Skeletal muscle tissue (tissue), 4 donors: ENCODE results near the gene BLCAP. TPM values are rescaled to one million over a fixed set of nuclear protein-coding genes. Genes with fewer than 3 reads are reported as not detected.

Experiments
- H3K27ac ChIP-seq: one replicate; pipeline ENCODE4 v1.7.0; 2013; ENCODE audit warnings: mild to moderate bottlenecking, low read depth, low read length, inconsistent platforms
- H3K27me3 ChIP-seq, 3 donors: one replicate each; pipeline ENCODE4 v1.7.0; 2013; ENCODE audit warnings: low read length in 3 of 3; ENCODE audit not compliant: control insufficient read depth in 3 of 3, insufficient read depth in 3 of 3
- H3K36me3 ChIP-seq, 3 donors: one replicate each; pipeline ENCODE4 v1.7.0; 2013; ENCODE audit warnings: low read length in 3 of 3; ENCODE audit not compliant: control insufficient read depth in 3 of 3, insufficient read depth in 3 of 3
- H3K4me1 ChIP-seq, 3 donors: one replicate each; pipeline ENCODE4 v1.7.0; 2013; ENCODE audit warnings: low read length in 3 of 3, mild to moderate bottlenecking in 3 of 3; ENCODE audit not compliant: control insufficient read depth in 3 of 3, insufficient read depth in 3 of 3
- H3K4me3 ChIP-seq, 3 donors: one replicate each; pipeline ENCODE4 v1.7.0; 2013; ENCODE audit warnings: low read length in 3 of 3
- H3K9ac ChIP-seq, 3 donors: one replicate each; pipeline ENCODE4 v1.7.0; 2013; ENCODE audit warnings: low read length in 3 of 3, mild to moderate bottlenecking in 3 of 3, moderate library complexity in 2 of 3, low read depth in 1 of 3
- H3K9me3 ChIP-seq, 3 donors: one replicate each; pipeline ENCODE4 v1.7.0; 2013; ENCODE audit warnings: low read length in 3 of 3; ENCODE audit not compliant: control insufficient read depth in 3 of 3
- total RNA-seq: library from RNA; depleted of rRNA; stranded (reverse); fragments of >200 nt; gene quantifications from one replicate; pipeline ENCODE4 v1.2.3, GENCODE V29; 2014
- donor health status: Osteomylitis.

The BLCAP gene
- total RNA-seq, 1 donor from 2014 or later, result 241 TPM

DNA sequence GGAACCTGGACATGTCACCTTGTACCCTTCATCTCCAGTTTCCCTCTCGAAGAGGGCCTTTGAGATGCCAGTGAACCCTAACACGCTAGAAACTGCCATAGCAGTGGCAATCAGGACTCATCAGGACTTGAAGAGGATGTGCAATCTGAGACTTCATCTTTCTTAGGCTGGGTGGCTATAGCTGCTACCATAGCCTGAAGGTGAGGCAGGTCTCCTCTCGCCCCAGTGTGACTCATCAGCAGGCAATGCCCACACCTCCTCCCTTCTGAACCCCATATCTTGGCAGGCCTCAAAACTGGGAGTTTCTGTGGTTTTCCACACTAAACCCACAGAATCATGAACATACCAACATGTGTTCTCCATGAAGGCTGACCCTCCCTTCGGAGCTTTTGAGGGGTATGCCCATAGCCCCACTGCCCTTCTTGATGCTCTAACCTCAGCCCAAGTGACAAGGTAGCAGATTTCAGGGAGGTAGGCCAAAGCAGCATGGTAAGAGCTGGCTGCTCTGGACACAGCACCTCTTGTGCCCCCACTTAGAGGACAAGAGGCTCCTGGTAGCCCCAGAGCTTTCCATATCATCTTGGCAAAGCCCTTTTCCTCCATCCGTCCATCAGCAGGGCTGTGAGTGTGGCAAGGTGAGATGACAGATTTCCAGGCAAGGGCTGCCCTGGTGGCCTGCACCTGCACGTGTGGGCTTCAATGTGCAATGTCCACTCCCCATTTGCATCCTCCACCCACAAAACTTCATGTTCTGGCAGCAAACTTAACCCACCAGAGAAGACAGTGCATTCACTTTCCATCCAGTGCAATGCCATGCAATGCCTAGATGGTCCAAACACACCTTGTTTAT lies 2.6 kb downstream of the BLCAP start:
- Histone ChIP-seq H3K9ac (peak overlapping the region; percentile 50 to 100 (median 69)), H3K4me1 (peaks cover 60 to 64% (median 61%) of the 10 kb centered on the region in 3 donors), H3K9me3 (no peaks in the 10 kb centered on the region), H3K4me3 (peak overlapping the region; percentile 93 to 96 (median 95)), H3K27ac (peak overlapping the region; percentile 99), H3K27me3 (no peaks in the 10 kb centered on the region), H3K36me3 (peaks cover 2 to 7% (median 3%) of the 10 kb centered on the region in 3 donors)

DNA sequence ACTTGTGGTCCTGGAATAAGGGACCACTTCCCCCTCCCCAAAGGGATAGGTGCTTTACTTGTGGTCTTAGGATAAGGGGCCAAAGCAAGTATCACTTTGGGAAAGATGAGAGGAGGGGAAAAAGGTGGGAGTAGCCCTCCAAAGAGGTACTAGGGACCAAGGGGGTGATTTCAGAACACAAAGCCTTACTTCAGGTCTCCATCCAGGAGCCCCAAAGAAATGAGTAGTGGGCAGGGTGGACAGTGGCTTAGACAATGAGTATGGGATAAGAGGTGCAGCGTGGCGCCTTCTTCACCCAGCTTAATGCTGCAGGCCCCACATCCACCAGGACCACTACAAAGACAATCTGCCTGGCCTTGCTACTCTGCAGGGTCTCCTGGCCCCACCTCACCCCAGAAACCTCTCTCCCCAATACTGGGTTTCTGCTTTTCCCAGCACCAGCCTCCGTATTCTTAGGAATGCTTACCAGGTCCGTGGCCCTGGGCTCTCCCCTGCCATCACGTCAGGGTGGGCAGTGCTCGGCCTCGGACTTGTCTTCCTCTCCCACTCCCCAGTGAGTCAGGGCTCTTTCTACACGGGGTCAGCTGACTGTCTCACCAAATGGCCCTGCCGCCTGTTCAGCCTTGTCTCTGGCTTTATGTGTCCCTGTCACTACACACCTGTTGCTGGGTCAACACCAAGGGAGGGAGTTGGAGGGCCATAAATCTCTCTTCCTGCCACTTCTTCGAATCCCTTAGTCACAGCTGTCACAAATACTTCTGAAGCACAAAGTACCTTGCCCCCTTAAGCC lies 3.6 kb downstream of the BLCAP start:
- Histone ChIP-seq H3K4me1 (peaks cover 70 to 73% (median 71%) of the 10 kb centered on the region in 3 donors), H3K9ac (peak overlapping the region; percentile 87 to 100 (median 96)), H3K9me3 (no peaks in the 10 kb centered on the region), H3K36me3 (peaks cover 2 to 7% (median 3%) of the 10 kb centered on the region in 3 donors), H3K4me3 (peak overlapping the region; percentile 93 to 96 (median 95)), H3K27ac (peak overlapping the region; percentile 99), H3K27me3 (no peaks in the 10 kb centered on the region)

DNA sequence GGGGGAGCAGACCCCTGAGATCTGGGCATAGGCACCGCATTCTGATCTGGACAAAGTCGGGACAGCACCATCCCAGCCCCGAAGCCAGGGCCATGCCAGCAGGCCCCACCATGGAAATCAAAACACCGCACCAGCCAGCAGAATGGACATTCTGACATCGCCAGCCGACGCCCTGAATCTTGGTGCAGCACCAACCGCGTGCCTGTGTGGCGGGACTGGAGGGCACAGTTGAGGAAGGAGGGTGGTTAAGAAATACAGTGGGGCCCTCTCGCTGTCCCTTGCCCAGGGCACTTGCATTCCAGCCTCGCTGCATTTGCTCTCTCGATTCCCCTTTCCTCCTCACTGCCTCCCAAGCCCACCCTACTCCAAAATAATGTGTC lies 4.7 kb downstream of the BLCAP start:
- Histone ChIP-seq H3K9ac (peak overlapping the region; percentile 87 to 100 (median 96)), H3K4me3 (peak overlapping the region; percentile 85 to 95 (median 89)), H3K27me3 (no peaks in the 10 kb centered on the region), H3K9me3 (no peaks in the 10 kb centered on the region), H3K36me3 (peaks cover 9 to 13% (median 10%) of the 10 kb centered on the region in 3 donors), H3K27ac (peak overlapping the region; percentile 99), H3K4me1 (peaks cover 74% of the 10 kb centered on the region in 3 donors)

DNA sequence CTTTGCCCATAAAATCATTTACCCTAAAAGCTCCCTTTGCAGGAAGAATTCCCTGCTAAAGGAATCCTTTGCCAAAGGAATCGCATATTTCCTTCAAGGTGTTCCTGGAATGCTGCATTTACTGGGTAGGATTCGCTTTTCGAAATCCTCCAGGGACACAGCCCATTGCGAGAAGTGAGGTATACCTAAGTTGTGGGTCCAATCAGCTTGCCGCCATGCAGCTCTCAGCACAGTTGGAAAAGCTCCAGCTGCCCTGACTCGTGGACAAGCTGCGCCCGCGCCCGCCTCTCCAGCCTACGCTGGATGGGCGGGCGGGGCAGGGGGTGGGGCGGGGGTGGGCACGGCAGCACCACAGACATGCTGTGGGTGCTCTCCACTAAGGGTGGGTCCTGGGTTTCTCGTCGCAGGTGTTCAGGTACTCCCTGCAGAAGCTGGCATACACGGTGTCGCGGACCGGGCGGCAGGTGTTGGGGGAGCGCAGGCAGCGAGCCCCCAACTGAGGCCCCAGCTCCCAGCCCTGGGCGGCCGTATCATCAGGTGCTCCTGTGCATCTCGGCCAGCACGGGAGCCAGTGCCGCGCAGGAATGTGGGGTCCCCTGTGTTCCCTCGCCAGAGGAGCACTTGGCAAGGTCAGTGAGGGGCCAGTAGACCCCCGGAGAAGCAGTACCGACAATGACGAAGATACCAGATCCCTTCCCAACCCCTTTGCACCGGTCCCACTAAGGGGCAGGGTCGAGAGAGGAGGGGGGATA lies 5.2 kb downstream of the BLCAP start:
- H3K4me3 ChIP-seq, result peak overlapping the region; percentile 85 to 95 (median 89)
- peaks cover 11 to 13% (median 12%) of the 10 kb centered on the region in 3 donors for H3K36me3 ChIP-seq
- peak overlapping the region; percentile 87 to 100 (median 96) for H3K9ac ChIP-seq
- no peaks in the 10 kb centered on the region for H3K9me3 ChIP-seq
- peaks cover 79 to 80% (median 80%) of the 10 kb centered on the region in 3 donors for H3K4me1 ChIP-seq
- peak overlapping the region; percentile 99 for H3K27ac ChIP-seq
- no peaks in the 10 kb centered on the region for H3K27me3 ChIP-seq

DNA sequence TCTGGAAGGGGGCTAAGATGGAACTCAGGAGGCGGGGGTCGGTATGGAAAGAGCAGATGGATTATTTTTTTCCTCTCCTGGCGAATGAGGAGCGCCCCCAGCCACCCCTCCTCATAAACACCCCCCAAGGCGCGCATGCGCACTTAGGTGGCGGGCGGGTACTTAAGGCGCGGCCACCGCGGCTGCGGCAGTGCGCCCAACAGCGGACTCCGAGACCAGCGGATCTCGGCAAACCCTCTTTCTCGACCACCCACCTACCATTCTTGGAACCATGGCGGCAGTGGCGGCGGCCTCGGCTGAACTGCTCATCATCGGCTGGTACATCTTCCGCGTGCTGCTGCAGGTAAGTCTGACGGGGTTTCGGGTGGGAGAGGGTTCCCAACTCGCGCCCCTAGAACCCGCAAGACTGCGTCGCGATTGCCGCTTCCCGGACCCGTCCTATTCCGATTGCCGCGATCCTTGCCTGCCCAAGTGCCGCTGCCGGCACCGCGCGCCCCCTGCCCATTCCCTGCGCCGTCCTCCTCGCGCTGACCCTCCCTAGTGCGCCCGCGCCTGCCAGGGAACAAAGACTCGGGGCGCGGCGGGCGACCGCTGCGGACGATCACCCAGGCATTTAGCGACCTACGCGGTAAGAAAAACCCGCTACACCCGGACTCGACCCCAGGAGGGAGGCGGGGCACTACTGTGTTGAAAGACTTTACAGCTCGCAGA lies 6.5 kb downstream of the BLCAP start, which contains the start of gene NNAT:
Gene NNAT, plus strand, starts transcription at position 190 of the 711 bp plus-strand sequence. Its CDS starts 82 bp downstream, at position 272.
- Histone ChIP-seq H3K27ac (peak within 1 kb of the TSS; percentile 55), H3K4me3 (peak within 1 kb of the TSS; percentile 52 to 62 (median 54)), H3K9ac (peak within 1 kb of the TSS in 1 of 3 donors; percentile 60)

DNA sequence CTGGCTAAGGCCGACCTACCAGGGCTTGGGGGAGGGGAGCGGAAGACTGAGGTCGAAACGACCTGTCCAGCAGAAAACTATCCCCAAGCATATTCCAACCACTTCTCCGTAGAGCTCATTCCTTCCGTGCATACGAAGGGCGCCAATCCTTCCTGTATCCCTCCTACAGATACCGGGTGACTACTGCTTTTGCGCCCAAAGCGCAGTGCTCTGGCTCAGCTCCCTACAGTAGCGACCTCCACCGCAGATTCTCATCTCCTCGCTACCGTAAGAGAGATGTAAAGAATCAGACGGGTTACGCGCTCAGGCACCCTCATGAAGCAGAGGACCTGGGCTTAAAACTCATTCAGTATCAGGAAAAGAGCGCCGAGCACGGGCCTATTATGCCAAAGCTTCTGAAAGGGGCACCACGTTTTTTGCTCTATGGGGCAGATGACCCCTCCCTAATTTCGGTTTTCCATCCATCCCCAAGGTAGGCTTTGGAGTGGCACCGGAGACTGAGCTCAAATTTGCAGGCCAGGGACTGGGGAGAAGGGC lies 7.2 kb downstream of the BLCAP start:
- Histone ChIP-seq H3K9me3 (no peaks in the 10 kb centered on the region), H3K27me3 (no peaks in the 10 kb centered on the region), H3K27ac (peak overlapping the region; percentile 55), H3K4me1 (peaks cover 82 to 86% (median 84%) of the 10 kb centered on the region in 3 donors), H3K4me3 (peak overlapping the region; percentile 52 to 62 (median 54)), H3K9ac (peak overlapping the region in 1 of 3 donors; percentile 60), H3K36me3 (peaks cover 15 to 19% (median 16%) of the 10 kb centered on the region in 3 donors)

More for the DNA sequence above, 6.5 kb downstream of the BLCAP start, which contains the start of gene NNAT:
- H3K4me1 ChIP-seq, result peaks cover 81 to 86% (median 84%) of the 10 kb centered on the region in 3 donors
- no peaks in the 10 kb centered on the region for H3K9me3 ChIP-seq
- H3K36me3 ChIP-seq, result peaks cover 12 to 15% (median 13%) of the 10 kb centered on the region in 3 donors
- no peaks in the 10 kb centered on the region for H3K27me3 ChIP-seq

DNA sequence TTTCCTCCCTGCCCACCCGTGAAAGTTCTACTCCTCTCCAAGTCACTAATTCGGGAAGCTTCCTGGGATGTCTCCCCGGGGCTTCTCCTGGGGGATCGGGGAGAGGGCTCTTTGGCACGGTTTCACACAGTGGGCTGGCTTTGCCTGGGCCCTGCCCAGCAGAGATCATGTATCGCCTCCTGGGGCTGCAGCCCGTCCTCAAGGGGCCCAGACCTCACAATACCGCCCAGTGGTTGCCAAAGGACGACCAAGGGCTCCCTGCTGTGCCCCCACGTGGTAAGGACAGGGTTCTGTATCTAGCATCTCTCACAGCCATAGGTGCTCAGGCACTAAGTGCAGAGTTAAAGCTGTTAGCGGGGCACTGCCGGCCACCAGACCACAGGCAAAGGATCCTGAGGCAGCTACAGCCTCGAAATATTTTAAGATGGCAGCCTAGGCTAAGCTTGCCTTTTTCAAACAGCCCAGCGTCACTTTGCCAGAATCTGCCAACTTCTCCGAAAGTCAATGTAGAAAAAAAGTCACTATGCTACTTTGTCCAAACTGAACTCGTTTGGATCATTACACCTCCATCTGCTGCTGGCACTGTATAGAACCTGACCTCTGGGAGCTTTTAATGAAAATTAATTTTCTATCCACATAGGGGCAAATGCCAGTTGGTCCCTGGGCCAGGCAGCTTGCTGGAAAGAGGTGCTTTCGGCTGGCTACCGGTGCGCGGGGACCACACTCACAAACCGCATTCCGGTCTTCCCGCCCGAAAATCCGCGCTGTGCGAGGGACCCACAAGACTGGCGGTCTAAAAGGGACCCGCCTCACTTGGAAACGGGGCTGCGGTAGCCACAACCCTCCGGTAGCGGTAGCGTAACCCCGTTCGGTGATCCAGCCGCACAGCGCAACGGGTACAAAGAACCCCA lies 7.9 kb downstream of the BLCAP start:
- Histone ChIP-seq H3K27me3 (no peaks in the 10 kb centered on the region), H3K4me1 (peaks cover 78 to 86% (median 83%) of the 10 kb centered on the region in 3 donors), H3K27ac (peak overlapping the region; percentile 55), H3K9ac (peak overlapping the region; percentile 40 to 60 (median 57)), H3K9me3 (no peaks in the 10 kb centered on the region), H3K4me3 (peak overlapping the region; percentile 52 to 62 (median 54)), H3K36me3 (peaks cover 19 to 26% (median 22%) of the 10 kb centered on the region in 3 donors)
